Metanephros (tissue), 1 donor: Measurements from ENCODE around the gene ARL13A. TPM values are rescaled to one million over a fixed set of nuclear protein-coding genes. Genes with fewer than 3 reads are reported as not detected.

Experiments used
- total RNA-seq: library from RNA; depleted of rRNA; stranded (reverse); fragments of >200 nt; gene quantifications from one replicate; pipeline ENCODE4 v1.2.3, GENCODE V29; 2014

Gene ARL13A
- total RNA-seq = not detected

GRCh38 chrX:100969408-100969807 is at the start of gene ARL13A:
TSS of gene ARL13A (plus strand) at chrX:100969708. CDS start at chrX:100973690, 3,982 bp downstream.

DNA sequence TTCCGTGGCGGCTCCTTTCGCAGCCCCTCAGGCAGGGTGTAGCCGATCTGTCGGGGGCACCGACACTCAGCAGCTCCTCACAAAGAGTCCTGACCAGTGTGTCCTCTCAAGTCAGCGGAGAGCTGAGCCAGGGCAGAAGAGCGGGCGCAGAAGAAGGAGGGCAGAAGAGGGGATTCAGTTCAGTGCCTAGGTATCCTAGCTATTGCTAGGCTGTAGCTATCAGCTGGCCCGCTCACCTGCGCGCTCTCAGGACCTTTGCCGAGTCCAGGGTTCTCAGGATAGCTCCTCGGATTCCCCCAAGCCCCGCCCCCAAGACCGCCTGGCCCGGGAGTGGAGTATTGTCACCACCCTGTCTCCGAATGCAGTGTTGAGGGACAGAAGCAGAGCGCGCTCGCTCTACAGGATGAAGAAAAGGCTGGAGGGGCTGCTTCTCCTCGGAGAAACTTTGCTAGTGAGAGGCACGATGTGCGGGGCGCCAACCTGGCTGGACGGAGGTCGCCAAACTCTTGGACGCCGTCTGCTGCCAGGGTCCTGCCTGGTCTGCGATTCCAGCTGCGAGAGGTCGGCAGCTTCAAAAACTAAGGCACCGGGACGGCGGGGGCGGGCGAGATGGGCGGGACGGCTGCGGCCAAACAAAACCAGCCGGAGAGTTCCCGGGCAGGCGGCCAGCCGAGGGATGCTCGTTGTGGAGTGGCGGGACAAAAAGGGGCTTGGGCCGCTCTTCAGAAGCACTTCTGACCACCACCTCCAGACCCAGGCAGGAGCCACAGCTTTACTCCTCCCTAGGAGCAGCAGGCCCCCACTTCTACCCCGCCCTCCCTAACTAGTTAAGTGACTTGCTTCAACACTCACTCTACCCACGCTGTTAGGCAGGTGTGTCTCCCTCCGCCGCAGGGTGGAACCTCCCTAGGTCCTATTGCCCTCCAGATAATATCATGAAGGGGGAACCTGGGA is 40.6 kb upstream of the ARL13A start, which contains the start of gene XKRX:
Gene XKRX (minus strand): TSS at position 258 of the 954 bp plus-strand sequence. CDS start 613 bp downstream, outside the sequence.

Other genes starting within 250 kb of the ARL13A start
- gene SYTL4, start 237.6 kb upstream of the ARL13A start, total RNA-seq = 14.3 TPM
- gene CSTF2, start 149.3 kb upstream of the ARL13A start, total RNA-seq = 15.6 TPM
- gene NOX1, start 95.3 kb upstream of the ARL13A start, total RNA-seq = not detected
- gene XKRX, start 40.8 kb upstream of the ARL13A start, total RNA-seq = 0.58 TPM
- 15.8 TPM for gene TRMT2B, start 82.4 kb downstream of the ARL13A start, total RNA-seq
- gene TMEM35A, start 109.2 kb downstream of the ARL13A start, total RNA-seq = 4.0 TPM
- 8.9 TPM for gene CENPI, start 128.5 kb downstream of the ARL13A start, total RNA-seq